Measurements from ENCODE around the gene TNK1.

Gene TNK1

GRCh38 chr17:7406235-7406825, 25.4 kb downstream of the TNK1 start:
- in situ Hi-C loops (cut with MboI; ENCODE audit: low pct_unique_long_range_greater_than_20kb, low sequenced_read_pairs), result no loop called here
- no peak for DNase-seq

DNA sequence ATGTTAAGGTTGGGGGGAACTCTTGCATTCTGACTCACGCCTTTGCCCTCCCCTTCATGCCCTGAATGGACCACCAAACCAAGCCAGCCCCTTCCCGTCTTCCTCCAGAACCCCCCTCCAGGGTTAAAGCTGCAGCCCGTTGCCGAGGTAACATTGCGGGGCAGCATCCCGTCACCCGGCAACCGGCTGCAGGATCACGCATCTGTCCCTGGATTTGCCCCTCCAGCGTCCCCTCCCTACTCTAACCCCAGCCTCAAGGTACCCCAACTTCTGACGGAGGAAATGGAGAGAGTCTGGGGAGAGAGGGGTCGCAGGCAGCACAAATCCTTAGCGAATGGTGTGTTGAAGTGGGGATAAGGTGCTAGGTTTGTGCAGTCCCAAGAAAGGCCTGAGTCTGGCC, 26.2 kb downstream of the TNK1 start:
- no peak for DNase-seq
- in situ Hi-C loops (cut with MboI; ENCODE audit: low pct_unique_long_range_greater_than_20kb, low sequenced_read_pairs), result no loop called here

DNA sequence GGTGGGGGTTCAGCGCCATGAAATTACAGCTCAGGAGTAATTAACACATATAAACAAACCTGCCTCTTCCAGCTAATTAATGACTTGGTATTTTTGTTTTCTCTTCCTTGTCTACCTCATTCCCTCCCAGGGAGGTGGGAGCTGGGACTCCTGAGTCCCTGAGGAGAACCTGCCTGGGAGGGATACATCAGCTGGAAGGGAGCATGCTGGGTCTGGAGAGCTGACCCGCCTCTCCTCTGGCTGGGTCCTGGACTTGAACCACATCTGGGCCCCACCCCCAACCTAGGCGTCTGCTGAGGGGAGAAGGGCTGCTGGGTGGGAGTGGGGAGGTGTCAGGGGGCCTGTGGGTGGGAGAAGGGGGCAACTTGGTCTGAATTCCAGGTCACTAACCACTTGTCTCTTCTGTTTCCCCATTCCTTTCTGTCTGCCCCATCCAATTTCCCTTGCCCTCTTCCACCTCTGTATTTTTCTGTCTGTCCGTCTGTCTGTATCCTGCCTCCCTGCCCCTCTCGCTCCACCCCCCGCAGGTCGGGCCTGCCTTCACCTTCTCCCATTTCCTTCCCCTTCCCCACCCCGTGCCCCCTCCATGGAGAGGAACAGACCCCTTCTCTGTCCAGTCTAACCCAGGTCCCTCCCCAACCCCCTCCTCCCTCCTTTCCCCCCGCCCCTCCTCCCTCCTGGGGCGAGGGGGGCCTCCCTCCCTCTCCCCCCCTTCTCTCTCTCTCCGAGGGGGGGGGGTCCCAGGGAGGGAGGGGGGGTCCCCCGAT, 26.8 kb downstream of the TNK1 start, which contains the start of gene NLGN2:
TSS of gene NLGN2 (plus strand) at position 361 of the 767 bp plus-strand sequence. CDS start 411 bp downstream, outside the sequence.
- in situ Hi-C loops (cut with MboI; ENCODE audit: low pct_unique_long_range_greater_than_20kb, low sequenced_read_pairs), result no loop called here
- DNase-seq, result no peak

- no peak for DNase-seq
- in situ Hi-C loops (cut with MboI; ENCODE audit: low pct_unique_long_range_greater_than_20kb, low sequenced_read_pairs), result no loop called here
These were observed 27.4 kb downstream of the TNK1 start for GRCh38 chr17:7408252-7408727.

GRCh38 chr17:7408863-7409262, 28.0 kb downstream of the TNK1 start:
- in situ Hi-C loops (cut with MboI; ENCODE audit: low pct_unique_long_range_greater_than_20kb, low sequenced_read_pairs), result no loop called here
- no peak for DNase-seq

DNA sequence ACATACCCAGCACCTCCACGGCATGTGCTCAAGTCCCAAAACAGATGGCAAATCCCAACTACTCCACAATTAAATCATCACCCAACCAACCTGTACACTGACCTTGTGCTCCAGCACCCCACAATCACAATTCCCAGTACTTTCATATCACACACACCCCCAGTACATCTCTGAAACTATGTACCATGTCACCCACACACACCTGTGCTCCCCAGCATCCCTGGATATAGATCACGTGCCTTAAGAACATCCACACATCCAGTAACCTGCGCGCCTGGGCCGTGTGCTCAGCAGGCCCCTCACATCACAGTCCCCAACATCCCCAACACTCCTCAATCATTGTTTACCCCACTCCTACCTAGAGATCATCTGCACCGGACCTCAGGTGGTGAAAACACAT, 28.8 kb downstream of the TNK1 start:
- in situ Hi-C loops (cut with MboI; ENCODE audit: low pct_unique_long_range_greater_than_20kb, low sequenced_read_pairs), result no loop called here

DNA sequence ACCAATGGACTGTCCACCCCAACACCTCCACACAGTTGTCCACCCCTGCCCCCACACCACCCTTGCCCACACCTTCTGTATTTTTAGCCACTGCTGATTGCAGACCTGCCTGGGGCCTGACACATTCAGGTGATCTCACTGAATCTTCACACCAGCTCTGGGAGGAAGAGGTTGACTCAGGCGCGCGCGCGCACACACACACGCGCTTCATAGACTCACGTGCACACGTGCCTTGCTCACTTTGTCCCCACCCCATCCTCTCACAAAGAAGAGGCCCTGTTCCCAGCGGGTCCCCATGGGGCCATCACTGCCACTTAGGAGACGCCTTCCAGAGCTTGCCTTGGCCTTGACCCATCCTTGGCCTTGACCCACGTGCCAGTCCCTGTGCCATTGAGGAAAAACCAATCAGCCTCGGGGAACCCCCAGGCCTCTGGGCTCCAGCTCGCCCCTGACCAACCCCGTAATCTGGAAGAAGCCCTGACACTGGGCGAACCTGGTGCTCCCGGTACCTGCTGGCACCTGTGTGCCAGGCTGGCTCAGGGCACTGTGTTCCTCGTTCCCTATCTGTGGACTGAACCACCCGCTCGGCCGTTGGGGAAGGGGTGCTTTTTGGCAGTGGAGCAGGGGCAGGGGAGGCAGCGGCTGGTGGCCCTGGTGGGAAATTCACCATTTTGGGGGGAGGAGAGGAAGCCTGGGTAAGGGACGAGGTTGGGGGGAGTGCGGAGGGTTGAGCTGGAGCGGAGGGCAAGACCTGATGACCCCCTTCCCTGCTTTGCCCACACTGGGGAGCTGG, 29.9 kb downstream of the TNK1 start:
- in situ Hi-C loops (cut with MboI; ENCODE audit: low pct_unique_long_range_greater_than_20kb, low sequenced_read_pairs), result no loop called here

More for the DNA sequence above, 28.8 kb downstream of the TNK1 start:
- DNase-seq, result no peak

DNA sequence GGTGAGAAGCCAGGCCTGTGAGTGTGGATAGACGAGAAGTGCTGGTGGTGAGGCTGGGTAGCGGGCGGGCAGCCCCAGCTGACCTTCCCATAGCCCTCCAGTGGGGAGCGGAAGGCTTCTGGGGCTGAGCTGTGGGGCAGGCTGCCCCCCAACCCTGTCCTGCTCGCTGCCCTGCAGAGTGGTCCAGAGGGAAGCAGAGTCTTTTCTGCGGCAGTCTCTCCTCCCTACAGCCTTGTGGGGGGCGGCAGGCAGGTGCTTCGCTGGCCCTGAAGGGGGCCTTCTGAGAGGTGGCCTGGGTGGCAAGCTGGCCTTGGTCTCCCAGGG, 30.5 kb downstream of the TNK1 start:
- in situ Hi-C loops (cut with MboI; ENCODE audit: low pct_unique_long_range_greater_than_20kb, low sequenced_read_pairs), result no loop called here
- DNase-seq, result no peak

More for the DNA sequence above, 29.9 kb downstream of the TNK1 start:
- no peak for DNase-seq

DNA sequence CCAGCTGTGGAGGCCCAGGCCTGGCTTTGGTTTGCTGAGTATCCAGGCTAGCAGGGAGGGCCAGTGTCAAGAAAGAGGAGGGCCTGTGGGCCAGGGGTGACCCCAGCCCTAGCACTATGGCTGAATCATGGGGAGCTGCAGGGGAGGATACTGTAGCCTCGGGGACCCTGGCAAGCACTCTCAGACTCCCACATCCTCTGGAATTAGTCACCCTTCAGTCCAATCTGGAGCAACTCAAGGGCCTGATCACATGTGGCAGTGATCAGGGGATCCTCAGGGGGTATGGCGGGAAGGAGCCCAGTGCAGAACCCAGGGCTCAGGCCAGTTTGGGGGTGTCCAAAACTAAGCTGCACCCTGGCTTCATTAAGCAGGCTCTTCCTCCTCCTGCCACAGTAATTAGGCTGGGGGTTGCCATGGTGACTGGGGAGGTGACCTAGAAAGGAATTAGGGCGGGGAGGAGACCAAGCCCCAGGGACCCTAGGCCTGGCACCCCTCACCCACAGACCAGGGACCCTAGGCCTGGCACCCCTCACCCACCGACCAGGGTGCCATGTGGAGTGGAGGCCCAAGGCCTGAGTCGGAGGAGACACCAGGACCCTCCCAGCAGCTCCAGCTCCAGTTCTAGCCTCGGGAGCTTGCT, 32.6 kb downstream of the TNK1 start:
- in situ Hi-C loops (cut with MboI; ENCODE audit: low pct_unique_long_range_greater_than_20kb, low sequenced_read_pairs), result no loop called here
- DNase-seq, result no peak

GRCh38 chr17:7414837-7415236, 33.9 kb downstream of the TNK1 start:
- DNase-seq, result no peak
- in situ Hi-C loops (cut with MboI; ENCODE audit: low pct_unique_long_range_greater_than_20kb, low sequenced_read_pairs), result no loop called here

- in situ Hi-C loops (cut with MboI; ENCODE audit: low pct_unique_long_range_greater_than_20kb, low sequenced_read_pairs), result no loop called here
- no peak for DNase-seq
These were observed 34.9 kb downstream of the TNK1 start for GRCh38 chr17:7415784-7416183.

- in situ Hi-C loops (cut with MboI; ENCODE audit: low pct_unique_long_range_greater_than_20kb, low sequenced_read_pairs), result no loop called here
- no peak for DNase-seq
These were observed 35.4 kb downstream of the TNK1 start for GRCh38 chr17:7416323-7416722.

GRCh38 chr17:7417056-7417655, 36.3 kb downstream of the TNK1 start:
- DNase-seq, result no peak
- in situ Hi-C loops (cut with MboI; ENCODE audit: low pct_unique_long_range_greater_than_20kb, low sequenced_read_pairs), result no loop called here

- no peak for DNase-seq
- in situ Hi-C loops (cut with MboI; ENCODE audit: low pct_unique_long_range_greater_than_20kb, low sequenced_read_pairs), result no loop called here
These were observed 37.7 kb downstream of the TNK1 start for GRCh38 chr17:7418472-7419152.

DNA sequence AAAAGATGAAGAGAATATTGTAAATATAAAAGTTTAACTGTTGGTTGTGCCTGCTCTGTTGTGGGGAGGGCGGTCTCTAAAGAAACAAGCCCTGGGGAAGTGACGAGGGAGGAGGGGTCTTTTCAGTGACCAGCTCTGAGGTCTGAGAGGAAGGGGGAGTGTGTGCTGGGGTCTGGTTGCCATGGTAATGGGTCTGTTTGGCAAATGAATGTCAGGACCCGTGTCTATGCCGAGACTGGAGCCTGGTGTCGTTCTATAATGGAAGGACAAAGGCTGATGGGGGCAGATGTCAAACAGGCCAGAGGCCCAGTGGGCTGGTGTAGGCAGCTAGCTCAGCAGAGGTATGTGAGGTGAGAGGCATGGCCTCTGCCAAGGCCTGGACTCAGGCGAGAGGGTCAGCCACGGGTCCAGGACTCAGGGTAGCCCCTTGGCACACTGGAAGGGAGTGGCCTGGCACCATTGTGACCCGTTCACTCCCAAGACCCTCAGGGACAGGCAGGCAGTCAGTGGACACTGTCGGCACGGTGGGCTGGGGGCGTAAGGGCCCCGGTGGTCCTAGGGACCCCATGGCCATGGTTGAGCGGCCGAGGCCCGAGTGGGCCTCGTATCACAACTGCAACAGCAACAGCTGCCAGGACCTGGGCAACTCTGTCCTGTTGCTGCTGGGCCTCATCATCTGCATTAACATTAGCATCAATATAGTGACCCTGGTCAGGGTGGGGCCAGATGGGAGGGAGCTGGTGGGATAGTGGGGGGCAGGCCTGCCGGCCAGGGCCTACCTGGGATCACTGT, 39.1 kb downstream of the TNK1 start, which contains the start of gene SPEM1:
TSS of gene SPEM1 (plus strand) at position 506 of the 792 bp plus-strand sequence. CDS start at position 567, 61 bp downstream.
- DNase-seq, result no peak
- in situ Hi-C loops (cut with MboI; ENCODE audit: low pct_unique_long_range_greater_than_20kb, low sequenced_read_pairs), result no loop called here

DNA sequence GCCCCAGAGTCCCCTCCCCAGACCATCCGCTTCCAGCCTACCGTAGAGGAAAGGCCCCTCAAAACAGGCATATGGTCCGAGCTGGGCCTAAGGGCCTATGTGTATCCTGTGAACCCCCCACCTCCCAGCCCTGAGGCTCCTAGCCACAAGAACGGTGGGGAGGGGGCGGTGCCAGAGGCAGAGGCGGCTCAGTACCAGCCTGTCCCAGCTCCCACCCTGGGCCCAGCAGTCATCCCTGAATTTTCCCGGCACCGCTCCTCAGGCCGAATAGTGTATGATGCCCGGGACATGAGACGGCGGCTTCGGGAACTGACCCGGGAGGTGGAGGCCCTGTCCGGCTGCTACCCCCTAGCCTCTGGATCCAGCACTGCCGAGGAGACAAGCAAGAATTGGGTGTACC, 40.3 kb downstream of the TNK1 start:
- in situ Hi-C loops (cut with MboI; ENCODE audit: low pct_unique_long_range_greater_than_20kb, low sequenced_read_pairs), result no loop called here
- no peak for DNase-seq

GRCh38 chr17:7423679-7424078, 42.8 kb downstream of the TNK1 start:
- no peak for DNase-seq
- in situ Hi-C loops (cut with MboI; ENCODE audit: low pct_unique_long_range_greater_than_20kb, low sequenced_read_pairs), result no loop called here

DNA sequence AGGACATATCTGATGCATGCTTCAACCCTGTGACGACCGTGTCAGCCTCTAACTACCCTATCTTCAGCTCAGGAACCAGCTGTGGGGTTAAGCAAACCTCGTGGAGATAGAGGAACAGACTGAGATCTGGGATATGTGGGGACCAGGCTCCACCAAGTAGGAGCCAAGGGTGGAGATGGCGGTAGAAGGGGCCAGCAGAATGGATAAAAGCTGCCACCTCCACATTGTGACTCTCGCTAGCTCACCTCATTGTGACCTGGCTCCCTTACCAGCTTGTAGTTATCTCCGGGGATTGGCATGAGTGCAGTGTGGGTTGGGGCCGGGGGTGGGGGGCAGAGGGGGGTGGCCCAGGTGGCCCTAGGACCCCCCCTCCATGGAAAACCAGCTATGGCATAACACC, 44.4 kb downstream of the TNK1 start, which contains the start of gene SPEM2:
TSS of gene SPEM2 (plus strand) at position 301 of the 400 bp plus-strand sequence. CDS start at position 374, 73 bp downstream.
- no peak for DNase-seq
- in situ Hi-C loops (cut with MboI; ENCODE audit: low pct_unique_long_range_greater_than_20kb, low sequenced_read_pairs), result no loop called here
